K562 (cell line): ENCODE results near the gene ATP6V1A. TPM values are rescaled to one million over a fixed set of nuclear protein-coding genes. Genes with fewer than 3 reads are reported as not detected.

Source experiments
- C11orf30 ChIP-seq: fragments of 450-650 bp; IDR thresholded peaks from 2 replicates; pipeline ENCODE4 v1.6.1; 2016; ENCODE audit warnings: low read depth, mild to moderate bottlenecking
- GMEB1 ChIP-seq: fragments of 250-450 bp; sonication (Bioruptor Pico); IDR thresholded peaks from 2 replicates; pipeline ENCODE4 v1.4.0; 2020; ENCODE audit warnings: mild to moderate bottlenecking
- RREB1 ChIP-seq: fragments of 250-450 bp; sonication (Bioruptor Pico); IDR thresholded peaks from 2 replicates; pipeline ENCODE4 v1.4.0; 2020
- SLC30A9 ChIP-seq: fragments of 250-450 bp; sonication (Bioruptor Pico); IDR thresholded peaks from 2 replicates; pipeline ENCODE4 v1.8.0; 2022; ENCODE audit warnings: mild to moderate bottlenecking, moderate library complexity
- TAL1 ChIP-seq: fragments of 450-650 bp; IDR thresholded peaks from 2 replicates; pipeline ENCODE4 v1.6.1; 2016; ENCODE audit warnings: mild to moderate bottlenecking
- ZBTB33 ChIP-seq: sonication (generic); formaldehyde crosslinking; IDR thresholded peaks from 2 replicates; pipeline ENCODE4 v1.8.1; 2023; ENCODE audit warnings: mild to moderate bottlenecking, missing genetic modification reagents
- ZNF445 ChIP-seq: fragments of 250-450 bp; sonication (Bioruptor Pico); IDR thresholded peaks from 2 replicates; pipeline ENCODE4 v1.4.0; 2020; ENCODE audit warnings: low read depth, mild to moderate bottlenecking, moderate library complexity
- ZNF77 ChIP-seq: fragments of 250-450 bp; sonication (Bioruptor Pico); IDR thresholded peaks from 2 replicates; pipeline ENCODE4 v1.5.0; 2020
- polyA plus RNA-seq, 8 experiments: library from polyadenylated mRNA; depleted of rRNA in 4 of 8; stranded (reverse) in 5 of 8; unstranded in 3 of 8; fragments of >200 nt; fragmentation: Nextera tagmentation in 2 of 8; fragmentation: Illumina TruSeq in 1 of 8; extraction: Ambion mirVana in 2 of 8; extraction: Trizol in 1 of 8; gene quantifications; 2 replicates each; pipeline versions ENCODE4 v1.2.1 to v1.2.3, GENCODE V29; 2011 to 2014; ENCODE audit warnings: inconsistent platforms in 1 of 8, missing spikeins in 1 of 8
- total RNA-seq, 7 experiments: library from RNA; depleted of rRNA in 6 of 7; stranded (reverse); fragments of >200 nt in 6 of 7; fragmentation: Illumina TruSeq in 2 of 7; extraction: Trizol in 2 of 7; gene quantifications; 2 replicates each; pipeline versions ENCODE4 v1.2.1 to v1.2.3, GENCODE V29; 2011 to 2021; ENCODE audit warnings: low replicate concordance in 1 of 7

Gene ATP6V1A
- total and polyA plus RNA-seq, 9 of the 15 experiments (the other 6 are each of a cell fraction or from before 2014, with no cell fraction given) = 23.6 to 57.1 (median 39.9) TPM

- TF ChIP-seq C11orf30 (no peak), TAL1 (no peak), ZNF77 (CRISPR knock-in tag) (no peak), ZNF445 (CRISPR knock-in tag) (no peak), RREB1 (CRISPR knock-in tag) (no peak), SLC30A9 (CRISPR knock-in tag) (no peak), GMEB1 (CRISPR knock-in tag) (no peak), ZBTB33 (CRISPR knock-in tag) (no peak)
These were observed 85.8 kb downstream of the ATP6V1A start (continued) for GRCh38 chr3:113832477-113833164.
